Right lobe of liver (tissue), 6 donors: ENCODE results near the gene FAP. TPM values are rescaled to one million over a fixed set of nuclear protein-coding genes. Genes with fewer than 3 reads are reported as not detected.

Source experiments
- ATAC-seq, 4 donors: fragments of 200-7000 bp; cut with Tn5 transposase; one replicate each; pipeline ENCODE4 v1.9.1; 2020; ENCODE audit warnings: mild to moderate bottlenecking in 4 of 4, moderate library complexity in 4 of 4
- DNase-seq, 3 donors: peaks; one replicate each; pipeline ENCODE4 v3.0.0-alpha.2; 2020
- H3K27ac ChIP-seq, 3 donors: fragments of 200-600 bp; one replicate each; pipeline ENCODE4 v1.8.0; 2022
- H3K27me3 ChIP-seq, 2 donors: fragments of 200-600 bp; one replicate each; pipeline ENCODE4 v1.8.0; 2022
- H3K36me3 ChIP-seq, 4 donors: fragments of 200-600 bp; sonication (generic) in 1 of 4; one replicate each; pipeline versions ENCODE4 v1.5.1 to v1.8.0; 2017 to 2022; ENCODE audit warnings: control low read depth in 1 of 4
- H3K4me1 ChIP-seq, 4 donors: fragments of 200-600 bp; sonication (generic) in 1 of 4; one replicate each; pipeline versions ENCODE4 v1.5.1 to v1.8.0; 2017 to 2022; ENCODE audit warnings: control low read depth in 1 of 4
- H3K4me3 ChIP-seq, 3 donors: fragments of 200-600 bp; one replicate each; pipeline ENCODE4 v1.8.0; 2022
- H3K9me3 ChIP-seq, 4 donors: fragments of 200-600 bp; sonication (generic) in 1 of 4; one replicate each; pipeline versions ENCODE4 v1.5.1 to v1.8.0; 2017 to 2022; ENCODE audit warnings: control low read depth in 1 of 4
- CTCF ChIP-seq, 4 donors: fragments of 200-600 bp in 3 of 4; fragments of 450-650 bp in 1 of 4; IDR thresholded peaks; one replicate each; pipeline versions ENCODE4 v1.5.1 to v1.8.0; 2016 to 2022; ENCODE audit warnings: antibody characterized with exemption in 4 of 4, mild to moderate bottlenecking in 2 of 4
- POLR2A ChIP-seq: fragments of 450-650 bp; IDR thresholded peaks from one replicate; pipeline ENCODE4 v1.6.1; 2017; ENCODE audit warnings: antibody characterized with exemption, mild to moderate bottlenecking
- WGBS: methylation state at CpG from one replicate; pipeline ENCODE4 v1.1.6; 2018; ENCODE audit warnings: low coverage, low lambda C conversion rate; ENCODE audit not compliant: insufficient coverage; ENCODE audit errors: missing lambda C conversion rate; 5-methylcytosine and 5-hydroxymethylcytosine counted together
- intact Hi-C, 2 donors: fragments of 100-400 bp; cut with DNase I; formaldehyde crosslinking; loops; one replicate each; pipeline versions ENCODE4 v1.11.2 to v1.14.1; 2022
- total RNA-seq, 6 experiments: library from RNA; depleted of rRNA in 2 of 6; stranded (reverse); fragments of >200 nt in 2 of 6; fragmentation: NEBNext Ultra II Directional in 3 of 6; extraction: Animal tissue kit (Norgen Biotek cat#: 25700) in 3 of 6; gene quantifications; one replicate each; pipeline versions ENCODE4 v1.1.0 to v1.2.4, GENCODE V29; 2016 to 2023
- donor health status: DM: no; HTN: yes; CAD: no.
- donor health status: DM: no; HTN: no; CAD: no.
- donor health status: DM: no; HTN: no; CAD: no.
- donor health status: DM: no; HTN: yes; CAD: no.
- donor health status: DM: no; HTN: yes; CAD: no.

FAP gene
- total RNA-seq, 6 experiments from 2014 or later, result 0.22 to 0.93 (median 0.55) TPM; not detected in 2

GRCh38 chr2:162197069-162197825, 46.0 kb downstream of the FAP start:
- H3K27ac ChIP-seq, result no peak overlapping the region
- no peak overlapping the region for H3K4me3 ChIP-seq
- TF ChIP-seq POLR2A (no peak), CTCF (IDR thresholded peaks at IDR 0.05) (no peak)
- no peaks in the 10 kb centered on the region for H3K4me1 ChIP-seq
- intact Hi-C loops, result no loop called here
- WGBS, result 82% methylated on average over 2 of the region's 2 CpGs
- H3K36me3 ChIP-seq, result no peaks in the 10 kb centered on the region
- ATAC-seq (no peak), DNase-seq (no peak)
- H3K9me3 ChIP-seq, result no peaks in the 10 kb centered on the region
- no peaks in the 10 kb centered on the region for H3K27me3 ChIP-seq

GRCh38 chr2:162196638-162197037, 46.6 kb downstream of the FAP start:
- Histone ChIP-seq H3K27ac (no peak overlapping the region), H3K4me3 (no peak overlapping the region), H3K9me3 (no peaks in the 10 kb centered on the region), H3K36me3 (no peaks in the 10 kb centered on the region), H3K4me1 (no peaks in the 10 kb centered on the region), H3K27me3 (no peaks in the 10 kb centered on the region)
- no peak for TF ChIP-seq POLR2A
- no peak for TF ChIP-seq CTCF (IDR thresholded peaks at IDR 0.05)
- no peak for ATAC-seq
- no peak for DNase-seq
- intact Hi-C loops, result no loop called here
- WGBS, result 65% methylated on average over 7 of the region's 7 CpGs

GRCh38 chr2:162188451-162188850, 54.8 kb downstream of the FAP start:
- 53% methylated on average over 3 of the region's 3 CpGs for WGBS
- no peak for TF ChIP-seq CTCF (IDR thresholded peaks at IDR 0.05)
- TF ChIP-seq POLR2A, result no peak
- H3K36me3 ChIP-seq, result no peaks in the 10 kb centered on the region
- DNase-seq (no peak), ATAC-seq (no peak)
- no peak overlapping the region for H3K27ac ChIP-seq
- intact Hi-C loops, result no loop called here
- H3K9me3 ChIP-seq, result no peaks in the 10 kb centered on the region
- H3K4me3 ChIP-seq, result no peak overlapping the region
- H3K4me1 ChIP-seq, result no peaks in the 10 kb centered on the region
- H3K27me3 ChIP-seq, result no peaks in the 10 kb centered on the region

GRCh38 chr2:162185541-162186232, 57.6 kb downstream of the FAP start:
- peak in 2 of 4 donors; percentile 51 to 54 for ATAC-seq
- intact Hi-C loops, result no loop called here
- no peaks in the 10 kb centered on the region for H3K9me3 ChIP-seq

GRCh38 chr2:162184821-162185450, 58.3 kb downstream of the FAP start:
- Histone ChIP-seq H3K9me3 (no peaks in the 10 kb centered on the region), H3K4me1 (no peaks in the 10 kb centered on the region), H3K27me3 (no peaks in the 10 kb centered on the region), H3K36me3 (no peaks in the 10 kb centered on the region), H3K4me3 (no peak overlapping the region), H3K27ac (no peak overlapping the region)
- TF ChIP-seq POLR2A (no peak), CTCF (IDR thresholded peaks at IDR 0.05) (no peak)
- intact Hi-C loops, result no loop called here
- no peak for DNase-seq
- ATAC-seq, result peak in 2 of 4 donors; percentile 78 to 91
- 19% methylated on average over 2 of the region's 2 CpGs for WGBS

More at GRCh38 chr2:162185541-162186232, 57.6 kb downstream of the FAP start:
- H3K27me3 ChIP-seq, result no peaks in the 10 kb centered on the region
- H3K4me1 ChIP-seq, result no peaks in the 10 kb centered on the region
- WGBS, result 43% methylated on average over 5 of the region's 5 CpGs
- H3K4me3 ChIP-seq, result no peak overlapping the region
- TF ChIP-seq POLR2A, result no peak
- no peak overlapping the region for H3K27ac ChIP-seq
- no peak for DNase-seq
- no peaks in the 10 kb centered on the region for H3K36me3 ChIP-seq
